ENCODE results near the gene RNF44.

Gene RNF44

GRCh38 chr5:176536902-176537553 is at the start of gene RNF44:
Gene RNF44, minus strand, starts transcription at chr5:176537402. Its CDS starts 4,930 bp downstream, at chr5:176532472.
- peak within 1 kb of the TSS; percentile 98 for H3K4me3 Mint-ChIP-seq
- H3K27me3 Mint-ChIP-seq = no peaks in the 10 kb centered on the region
- peaks cover 70% of the 10 kb centered on the region for H3K4me1 Mint-ChIP-seq (ENCODE audit: low read depth)
- H3K36me3 Mint-ChIP-seq (ENCODE audit: low read depth) = peaks cover 5% of the 10 kb centered on the region
- no peaks in the 10 kb centered on the region for H3K9me3 Mint-ChIP-seq
- peak within 1 kb of the TSS; percentile 93 for H3K27ac Mint-ChIP-seq

- Mint-ChIP-seq H3K36me3 (ENCODE audit: low read depth) (no peaks in the 10 kb centered on the region), H3K27ac (no peak overlapping the region), H3K4me1 (ENCODE audit: low read depth) (no peaks in the 10 kb centered on the region), H3K27me3 (no peaks in the 10 kb centered on the region), H3K9me3 (peaks cover 5% of the 10 kb centered on the region), H3K4me3 (no peak overlapping the region)
Observed at GRCh38 chr5:176583076-176583475, 45.9 kb upstream of the RNF44 start.

DNA sequence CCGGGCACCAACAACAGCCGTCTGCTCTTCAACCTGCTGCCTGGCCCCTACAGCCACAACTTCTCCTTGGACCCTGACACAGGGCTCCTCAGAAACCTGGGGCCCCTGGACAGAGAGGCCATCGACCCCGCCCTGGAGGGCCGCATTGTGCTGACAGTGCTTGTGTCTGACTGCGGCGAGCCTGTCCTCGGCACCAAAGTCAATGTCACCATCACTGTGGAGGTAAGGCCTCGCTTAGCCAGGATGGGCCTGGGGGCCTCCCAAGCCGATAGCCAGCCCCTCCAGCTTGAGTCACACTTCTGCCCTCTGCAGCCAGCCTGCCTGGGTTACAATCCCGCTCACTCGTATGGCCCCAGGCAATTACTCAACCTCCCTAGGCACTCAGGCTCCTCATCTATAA is 44.2 kb upstream of the RNF44 start:
- no peak overlapping the region for H3K4me3 Mint-ChIP-seq
- no peaks in the 10 kb centered on the region for H3K4me1 Mint-ChIP-seq (ENCODE audit: low read depth)
- no peak overlapping the region for H3K27ac Mint-ChIP-seq
- H3K9me3 Mint-ChIP-seq = peaks cover 5% of the 10 kb centered on the region
- no peaks in the 10 kb centered on the region for H3K27me3 Mint-ChIP-seq
- no peaks in the 10 kb centered on the region for H3K36me3 Mint-ChIP-seq (ENCODE audit: low read depth)

DNA sequence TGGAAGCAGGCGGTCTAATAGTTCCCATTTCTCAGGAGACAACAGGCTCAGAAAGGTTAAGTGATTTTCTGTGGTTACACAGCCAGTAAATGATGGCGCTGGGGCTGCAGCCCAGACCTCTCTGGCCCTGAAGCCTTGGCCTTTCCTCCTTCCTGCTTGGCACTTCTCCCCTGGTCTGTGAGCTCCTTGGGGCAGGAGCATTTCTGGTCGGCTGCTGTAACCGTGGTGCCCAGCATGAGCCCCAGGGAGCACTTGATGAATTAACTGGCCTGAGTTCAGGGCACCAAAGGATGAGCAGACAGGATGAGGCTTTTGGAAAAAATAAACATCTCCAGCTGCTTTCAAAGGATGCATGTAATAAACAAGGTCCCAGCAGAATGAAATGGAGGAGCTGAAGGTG is 42.1 kb upstream of the RNF44 start:
- H3K36me3 Mint-ChIP-seq (ENCODE audit: low read depth) = no peaks in the 10 kb centered on the region
- H3K27ac Mint-ChIP-seq = no peak overlapping the region
- H3K27me3 Mint-ChIP-seq = no peaks in the 10 kb centered on the region
- no peaks in the 10 kb centered on the region for H3K4me1 Mint-ChIP-seq (ENCODE audit: low read depth)
- no peaks in the 10 kb centered on the region for H3K9me3 Mint-ChIP-seq
- no peak overlapping the region for H3K4me3 Mint-ChIP-seq

DNA sequence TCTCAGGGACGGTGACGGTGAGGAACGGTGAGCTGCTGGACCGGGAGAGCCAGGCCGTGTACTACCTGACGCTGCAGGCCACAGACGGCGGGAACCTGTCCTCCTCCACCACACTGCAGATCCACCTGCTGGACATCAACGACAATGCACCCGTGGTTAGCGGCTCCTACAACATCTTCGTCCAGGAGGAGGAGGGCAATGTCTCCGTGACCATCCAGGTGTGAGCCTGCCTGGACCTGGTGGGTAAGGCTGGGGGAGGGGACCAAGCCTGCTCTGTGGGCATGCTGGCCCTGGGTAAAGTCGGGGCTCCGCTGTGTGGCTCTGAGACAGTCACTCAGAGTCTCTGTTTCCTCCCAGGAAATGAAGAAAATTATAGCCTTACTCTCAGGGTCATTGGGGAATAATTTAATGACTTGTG is 41.2 kb upstream of the RNF44 start:
- Mint-ChIP-seq H3K4me3 (no peak overlapping the region), H3K9me3 (no peaks in the 10 kb centered on the region), H3K27ac (no peak overlapping the region), H3K36me3 (ENCODE audit: low read depth) (no peaks in the 10 kb centered on the region), H3K4me1 (ENCODE audit: low read depth) (no peaks in the 10 kb centered on the region), H3K27me3 (no peaks in the 10 kb centered on the region)

GRCh38 chr5:176577312-176578176 is 40.3 kb upstream of the RNF44 start:
- no peaks in the 10 kb centered on the region for H3K27me3 Mint-ChIP-seq
- H3K4me1 Mint-ChIP-seq (ENCODE audit: low read depth) = no peaks in the 10 kb centered on the region

GRCh38 chr5:176575488-176576422 is 38.6 kb upstream of the RNF44 start:
- Mint-ChIP-seq H3K4me1 (ENCODE audit: low read depth) (no peaks in the 10 kb centered on the region), H3K4me3 (no peak overlapping the region), H3K36me3 (ENCODE audit: low read depth) (no peaks in the 10 kb centered on the region), H3K9me3 (no peaks in the 10 kb centered on the region), H3K27ac (no peak overlapping the region), H3K27me3 (no peaks in the 10 kb centered on the region)

More at GRCh38 chr5:176577312-176578176, 40.3 kb upstream of the RNF44 start:
- H3K9me3 Mint-ChIP-seq = no peaks in the 10 kb centered on the region
- H3K27ac Mint-ChIP-seq = no peak overlapping the region
- H3K36me3 Mint-ChIP-seq (ENCODE audit: low read depth) = no peaks in the 10 kb centered on the region
- no peak overlapping the region for H3K4me3 Mint-ChIP-seq

DNA sequence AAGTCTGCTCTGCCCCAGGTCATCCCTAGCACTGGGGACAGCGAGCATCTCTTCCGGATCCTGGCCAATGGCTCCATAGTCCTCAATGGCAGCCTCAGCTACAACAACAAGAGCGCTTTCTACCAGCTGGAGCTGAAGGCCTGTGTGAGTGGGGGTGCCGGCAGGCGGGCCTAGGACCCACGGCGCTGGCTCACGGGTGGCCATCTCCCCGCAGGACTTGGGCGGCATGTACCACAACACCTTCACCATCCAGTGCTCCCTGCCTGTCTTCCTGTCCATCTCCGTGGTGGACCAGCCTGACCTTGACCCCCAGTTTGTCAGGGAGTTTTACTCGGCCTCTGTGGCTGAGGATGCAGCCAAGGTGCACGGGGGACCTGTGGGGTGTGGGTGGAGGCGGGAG is 37.9 kb upstream of the RNF44 start:
- Mint-ChIP-seq H3K27ac (no peak overlapping the region), H3K36me3 (ENCODE audit: low read depth) (no peaks in the 10 kb centered on the region), H3K4me1 (ENCODE audit: low read depth) (no peaks in the 10 kb centered on the region), H3K27me3 (no peaks in the 10 kb centered on the region), H3K9me3 (no peaks in the 10 kb centered on the region), H3K4me3 (no peak overlapping the region)

DNA sequence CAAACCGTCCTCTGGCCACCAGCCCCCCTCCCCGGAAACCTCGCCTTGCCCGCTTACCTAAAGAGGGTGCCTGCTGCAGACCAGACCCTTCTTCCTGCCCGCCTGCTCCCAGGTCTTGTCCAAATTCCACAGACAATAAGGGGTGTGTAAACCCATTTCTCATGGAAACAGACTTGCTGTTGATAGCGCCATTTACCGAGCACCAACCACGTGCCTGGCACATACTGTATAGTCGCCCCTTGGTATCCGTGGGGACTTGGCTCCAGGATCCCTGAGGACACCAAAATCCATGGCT is 37.0 kb upstream of the RNF44 start:
- Mint-ChIP-seq H3K4me3 (no peak overlapping the region), H3K36me3 (ENCODE audit: low read depth) (no peaks in the 10 kb centered on the region), H3K27me3 (no peaks in the 10 kb centered on the region), H3K9me3 (no peaks in the 10 kb centered on the region), H3K27ac (no peak overlapping the region), H3K4me1 (ENCODE audit: low read depth) (no peaks in the 10 kb centered on the region)

- Mint-ChIP-seq H3K4me3 (no peak overlapping the region), H3K36me3 (ENCODE audit: low read depth) (no peaks in the 10 kb centered on the region), H3K4me1 (ENCODE audit: low read depth) (no peaks in the 10 kb centered on the region), H3K27me3 (no peaks in the 10 kb centered on the region), H3K27ac (no peak overlapping the region), H3K9me3 (no peaks in the 10 kb centered on the region)
Observed at GRCh38 chr5:176573564-176574296, 36.5 kb upstream of the RNF44 start.

DNA sequence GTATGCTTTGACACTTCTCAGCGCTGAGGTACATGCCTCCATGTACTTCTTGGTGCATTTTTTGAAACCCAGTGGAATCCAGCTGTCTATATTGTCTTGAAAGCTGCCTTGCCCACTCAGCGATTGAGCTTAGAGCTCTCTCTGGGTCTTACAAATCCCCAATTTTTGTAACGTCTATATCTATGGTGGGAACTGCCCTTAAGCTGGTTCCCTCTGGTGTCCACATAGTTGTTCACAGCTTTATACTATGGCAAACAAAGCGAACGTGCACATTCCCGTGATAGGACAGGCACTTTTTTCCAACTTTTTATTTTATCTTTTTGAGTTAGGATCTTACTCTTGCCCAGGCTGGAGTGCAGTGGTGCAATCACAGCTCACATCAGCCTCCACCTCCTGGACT is 32.8 kb upstream of the RNF44 start:
- Mint-ChIP-seq H3K27ac (no peak overlapping the region), H3K4me1 (ENCODE audit: low read depth) (no peaks in the 10 kb centered on the region), H3K9me3 (no peaks in the 10 kb centered on the region), H3K36me3 (ENCODE audit: low read depth) (no peaks in the 10 kb centered on the region), H3K4me3 (no peak overlapping the region), H3K27me3 (no peaks in the 10 kb centered on the region)

DNA sequence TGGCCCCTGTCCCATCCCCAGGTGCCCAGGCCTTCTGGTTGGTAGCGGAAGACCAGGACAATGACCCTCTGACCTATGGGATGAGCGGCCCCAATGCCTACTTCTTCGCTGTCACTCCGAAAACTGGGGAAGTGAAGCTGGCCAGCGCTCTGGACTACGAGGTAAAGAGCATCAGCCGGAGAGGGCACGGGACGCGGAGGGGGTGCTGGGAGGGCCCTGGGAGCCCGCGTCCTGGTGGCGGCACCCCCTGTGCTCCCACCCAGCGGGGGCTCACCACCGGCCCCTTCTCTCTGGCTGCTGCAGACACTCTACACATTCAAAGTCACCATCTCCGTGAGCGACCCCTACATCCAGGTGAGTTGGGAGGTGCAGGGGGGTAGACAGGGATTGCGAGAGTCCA is 31.5 kb upstream of the RNF44 start:
- Mint-ChIP-seq H3K27ac (no peak overlapping the region), H3K4me1 (ENCODE audit: low read depth) (no peaks in the 10 kb centered on the region), H3K36me3 (ENCODE audit: low read depth) (no peaks in the 10 kb centered on the region), H3K27me3 (no peaks in the 10 kb centered on the region), H3K4me3 (no peak overlapping the region), H3K9me3 (no peaks in the 10 kb centered on the region)

- Mint-ChIP-seq H3K4me1 (ENCODE audit: low read depth) (peaks cover 16% of the 10 kb centered on the region), H3K27me3 (no peaks in the 10 kb centered on the region), H3K4me3 (no peak overlapping the region), H3K36me3 (ENCODE audit: low read depth) (no peaks in the 10 kb centered on the region), H3K27ac (no peak overlapping the region), H3K9me3 (no peaks in the 10 kb centered on the region)
Observed at GRCh38 chr5:176565760-176566288, 28.6 kb upstream of the RNF44 start.

GRCh38 chr5:176564002-176564401 is 26.8 kb upstream of the RNF44 start:
- H3K27me3 Mint-ChIP-seq = no peaks in the 10 kb centered on the region
- no peak overlapping the region for H3K27ac Mint-ChIP-seq
- H3K4me1 Mint-ChIP-seq (ENCODE audit: low read depth) = peaks cover 30% of the 10 kb centered on the region

More at GRCh38 chr5:176564002-176564401, 26.8 kb upstream of the RNF44 start:
- Mint-ChIP-seq H3K36me3 (ENCODE audit: low read depth) (no peaks in the 10 kb centered on the region), H3K9me3 (no peaks in the 10 kb centered on the region), H3K4me3 (no peak overlapping the region)
